H9 (cell line): ENCODE measurements around the gene SPECC1L. TPM values are rescaled to one million over a fixed set of nuclear protein-coding genes. Genes with fewer than 3 reads are reported as not detected.

Source experiments
- DNase-seq: peaks from one replicate; pipeline ENCODE4 v3.0.0-alpha.2; 2017
- H2AFZ ChIP-seq: one replicate; pipeline ENCODE4 v1.6.1; 2013; ENCODE audit warnings: mild to moderate bottlenecking, low read length, control low read depth, moderate library complexity
- H2AK5ac ChIP-seq: 2 replicates; pipeline ENCODE4 v1.6.1; 2013; ENCODE audit warnings: low read length, control low read depth, mixed read lengths; ENCODE audit not compliant: insufficient read length
- H2BK120ac ChIP-seq: one replicate; pipeline ENCODE4 v1.6.1; 2013; ENCODE audit warnings: low read depth, mild to moderate bottlenecking, low read length, control low read depth, inconsistent platforms; ENCODE audit not compliant: poor library complexity, severe bottlenecking
- H2BK12ac ChIP-seq: 2 replicates; pipeline ENCODE4 v1.6.1; 2013; ENCODE audit warnings: low read length, control low read depth, mixed read lengths, low read depth; ENCODE audit not compliant: insufficient read length
- H2BK15ac ChIP-seq: 2 replicates; pipeline ENCODE4 v1.6.1; 2013; ENCODE audit warnings: low read depth, low read length, control low read depth
- H2BK20ac ChIP-seq: one replicate; pipeline ENCODE4 v1.6.1; 2013; ENCODE audit warnings: low read depth, mild to moderate bottlenecking, low read length, control low read depth, inconsistent platforms; ENCODE audit not compliant: poor library complexity, severe bottlenecking
- H2BK5ac ChIP-seq: 2 replicates; pipeline ENCODE4 v1.6.1; 2013; ENCODE audit warnings: low read length, control low read depth, mixed read lengths; ENCODE audit not compliant: insufficient read length
- H3K14ac ChIP-seq: 2 replicates; pipeline ENCODE4 v1.6.1; 2013; ENCODE audit warnings: low read length, control low read depth; ENCODE audit not compliant: insufficient read depth
- H3K18ac ChIP-seq: 2 replicates; pipeline ENCODE4 v1.6.1; 2013; ENCODE audit warnings: low read depth, mild to moderate bottlenecking, mixed read lengths, low read length, control low read depth; ENCODE audit not compliant: insufficient read length
- H3K23ac ChIP-seq: 2 replicates; pipeline ENCODE4 v1.6.1; 2013; ENCODE audit warnings: low read length, control low read depth, mixed read lengths, low read depth; ENCODE audit not compliant: insufficient read length
- H3K23me2 ChIP-seq: 2 replicates; pipeline ENCODE4 v1.6.1; 2013; ENCODE audit warnings: low read depth, mild to moderate bottlenecking, mixed read lengths, low read length, control low read depth; ENCODE audit not compliant: insufficient read length, poor library complexity, severe bottlenecking
- H3K27ac ChIP-seq: 2 replicates; pipeline ENCODE4 v1.5.1; 2013; ENCODE audit warnings: low read length, control low read depth, mixed read lengths, low read depth; ENCODE audit not compliant: insufficient read length
- H3K27me3 ChIP-seq: 2 replicates; pipeline ENCODE4 v1.6.1; 2013; ENCODE audit warnings: low read length, control low read depth, inconsistent platforms; ENCODE audit not compliant: insufficient read depth
- H3K4ac ChIP-seq: 2 replicates; pipeline ENCODE4 v1.6.1; 2013; ENCODE audit warnings: low read depth, mild to moderate bottlenecking, control low read depth, inconsistent platforms, low read length, moderate library complexity
- H3K4me1 ChIP-seq: 2 replicates; pipeline ENCODE4 v1.6.1; 2013; ENCODE audit warnings: low read length, control low read depth, inconsistent platforms; ENCODE audit not compliant: insufficient read depth
- H3K4me2 ChIP-seq: 2 replicates; pipeline ENCODE4 v1.6.1; 2013; ENCODE audit warnings: low read length, control low read depth, mixed read lengths; ENCODE audit not compliant: insufficient read length, insufficient read depth
- H3K56ac ChIP-seq: 2 replicates; pipeline ENCODE4 v1.6.1; 2013; ENCODE audit warnings: low read depth, mild to moderate bottlenecking, mixed read lengths, low read length, control low read depth; ENCODE audit not compliant: insufficient read length
- H3K79me1 ChIP-seq: 2 replicates; pipeline ENCODE4 v1.6.1; 2013; ENCODE audit warnings: low read depth, mild to moderate bottlenecking, moderate library complexity, low read length, control low read depth, inconsistent platforms; ENCODE audit not compliant: insufficient read depth, poor library complexity, severe bottlenecking
- H3K79me2 ChIP-seq: 2 replicates; pipeline ENCODE4 v1.6.1; 2013; ENCODE audit warnings: low read length, control low read depth, inconsistent platforms; ENCODE audit not compliant: insufficient read depth
- H3K9ac ChIP-seq: 2 replicates; pipeline ENCODE4 v1.6.1; 2013; ENCODE audit warnings: low read length, control low read depth, mixed read lengths; ENCODE audit not compliant: insufficient read length; ENCODE audit errors: extremely low read depth
- H3K9me3 ChIP-seq: one replicate; pipeline ENCODE4 v1.6.1; 2013; ENCODE audit warnings: low read depth, low read length, inconsistent platforms; ENCODE audit not compliant: control insufficient read depth
- H3T11ph ChIP-seq: one replicate; pipeline ENCODE4 v1.6.1; 2013; ENCODE audit warnings: mild to moderate bottlenecking, low read length, control low read depth, inconsistent platforms
- H4K20me1 ChIP-seq: one replicate; pipeline ENCODE4 v1.6.1; 2013; ENCODE audit not compliant: control insufficient read depth, insufficient read length, insufficient read depth
- H4K5ac ChIP-seq: 2 replicates; pipeline ENCODE4 v1.6.1; 2013; ENCODE audit warnings: low read depth, mild to moderate bottlenecking, mixed read lengths, low read length, control low read depth; ENCODE audit not compliant: insufficient read length
- H4K8ac ChIP-seq: replicated peaks from 2 replicates; pipeline ENCODE4 v1.6.1; 2013; ENCODE audit warnings: low read length, control low read depth, mixed read lengths, low read depth; ENCODE audit not compliant: insufficient read length
- H4K91ac ChIP-seq: 2 replicates; pipeline ENCODE4 v1.6.1; 2013; ENCODE audit warnings: low read depth, mild to moderate bottlenecking, moderate library complexity, mixed read lengths, low read length, control low read depth; ENCODE audit not compliant: insufficient read length
- H3K27ac Mint-ChIP-seq, 3 experiments: 2 replicates in 2 of 3; 3 replicates in 1 of 3; pipeline ENCODE4 v1.8.0; 2020 to 2021; ENCODE audit warnings: mixed read lengths in 3 of 3, mild to moderate bottlenecking in 1 of 3, moderate library complexity in 1 of 3
- H3K27me3 Mint-ChIP-seq: 2 replicates; pipeline ENCODE4 v1.8.0; 2021; ENCODE audit warnings: low read depth, mild to moderate bottlenecking, moderate library complexity, mixed read lengths
- H3K36me3 Mint-ChIP-seq, 3 experiments: 2 replicates in 2 of 3; 3 replicates in 1 of 3; pipeline ENCODE4 v1.8.0; 2020 to 2021; ENCODE audit warnings: low read depth in 3 of 3, mixed read lengths in 3 of 3; ENCODE audit not compliant: insufficient read depth in 1 of 3
- H3K4me1 Mint-ChIP-seq, 2 experiments: 2 replicates each; pipeline ENCODE4 v1.8.0; 2020; ENCODE audit warnings: mixed read lengths in 2 of 2
- H3K4me3 Mint-ChIP-seq, 2 experiments: 2 replicates in 1 of 2; 3 replicates in 1 of 2; pipeline ENCODE4 v1.8.0; 2020 to 2021; ENCODE audit warnings: mild to moderate bottlenecking in 2 of 2, mixed read lengths in 2 of 2, moderate library complexity in 1 of 2
- H3K9me3 Mint-ChIP-seq, 2 experiments: 2 replicates in 1 of 2; 3 replicates in 1 of 2; pipeline ENCODE4 v1.8.0; 2020; ENCODE audit warnings: mild to moderate bottlenecking in 2 of 2, mixed read lengths in 2 of 2, moderate library complexity in 1 of 2
- CTCF ChIP-seq: fragments of 200-600 bp; sonication (generic); conservative IDR thresholded peaks from 3 replicates; pipeline ENCODE4 v1.8.0; 2021; ENCODE audit warnings: antibody characterized with exemption, mild to moderate bottlenecking
- WGBS: extraction: QIAGEN DNeasy Blood & Tissue Kit; methylation state at CpG from one replicate; pipeline ENCODE4 v1.1.7; 2013; ENCODE audit warnings: missing lambda C conversion rate, low lambda C conversion rate, mixed read lengths; ENCODE audit not compliant: insufficient read length; ENCODE audit errors: extremely low coverage; 5-methylcytosine and 5-hydroxymethylcytosine counted together
- total RNA-seq: library from RNA; stranded (reverse); gene quantifications from 2 replicates; pipeline ENCODE4 v1.2.1, GENCODE V29; 2021

Gene SPECC1L
- total RNA-seq, 1 experiment from 2014 or later = 57.1 TPM

- WGBS = no CpG with 5 or more reads among the region's 105 CpGs
- Histone ChIP-seq H3K4me2 (peak overlapping the region; percentile 27), H3K4me1 (peaks cover 4% of the 10 kb centered on the region; the same call in 1 of the 2 replicates), H3K9me3 (no peaks in the 10 kb centered on the region), H2BK20ac (no peak overlapping the region), H3K23ac (no peak overlapping the region), H3K56ac (no peak overlapping the region), H3K27ac (no peak overlapping the region), H2AFZ (no peak overlapping the region), H2BK15ac (no peak overlapping the region), H4K91ac (no peak overlapping the region), H3T11ph (no peak overlapping the region), H3K18ac (no peak overlapping the region), H4K20me1 (no peaks in the 10 kb centered on the region), H2BK12ac (no peak overlapping the region), H3K9ac (no peak overlapping the region), H2BK120ac (no peak overlapping the region), H2AK5ac (no peak overlapping the region), H4K8ac (no peak overlapping the region), H3K23me2 (peaks cover 7% of the 10 kb centered on the region), H3K27me3 (no peaks in the 10 kb centered on the region; the same call in 1 of the 2 replicates), H4K5ac (no peak overlapping the region), H2BK5ac (no peak overlapping the region), H3K14ac (peak overlapping the region; percentile 61; the same call in 1 of the 2 replicates), H3K4ac (no peak overlapping the region), H3K79me1 (no peaks in the 10 kb centered on the region), H3K79me2 (no peaks in the 10 kb centered on the region)
- Mint-ChIP-seq H3K9me3 (no peaks in the 10 kb centered on the region; a peak in 1 of 5 replicates), H3K4me3 (peak overlapping the region; percentile 72 to 85), H3K27ac (no peak overlapping the region), H3K4me1 (peaks cover 20 to 29% of the 10 kb centered on the region in 2 experiments), H3K36me3 (no peaks in the 10 kb centered on the region; a peak in 1 of 7 replicates), H3K27me3 (peaks cover 36% of the 10 kb centered on the region)
- no peak for TF ChIP-seq CTCF
- DNase-seq = no peak
These were observed 153.6 kb downstream of the SPECC1L start for GRCh38 chr22:24424001-24424900.
